ENCODE measurements around the gene CD7. TPM values are rescaled to one million over a fixed set of nuclear protein-coding genes. Genes with fewer than 3 reads are reported as not detected.

The CD7 gene
- total and polyA plus RNA-seq, 2 donors (not counting 1 experiment from before 2014, with no cell fraction given): 0.67 to 1.3 TPM

DNA sequence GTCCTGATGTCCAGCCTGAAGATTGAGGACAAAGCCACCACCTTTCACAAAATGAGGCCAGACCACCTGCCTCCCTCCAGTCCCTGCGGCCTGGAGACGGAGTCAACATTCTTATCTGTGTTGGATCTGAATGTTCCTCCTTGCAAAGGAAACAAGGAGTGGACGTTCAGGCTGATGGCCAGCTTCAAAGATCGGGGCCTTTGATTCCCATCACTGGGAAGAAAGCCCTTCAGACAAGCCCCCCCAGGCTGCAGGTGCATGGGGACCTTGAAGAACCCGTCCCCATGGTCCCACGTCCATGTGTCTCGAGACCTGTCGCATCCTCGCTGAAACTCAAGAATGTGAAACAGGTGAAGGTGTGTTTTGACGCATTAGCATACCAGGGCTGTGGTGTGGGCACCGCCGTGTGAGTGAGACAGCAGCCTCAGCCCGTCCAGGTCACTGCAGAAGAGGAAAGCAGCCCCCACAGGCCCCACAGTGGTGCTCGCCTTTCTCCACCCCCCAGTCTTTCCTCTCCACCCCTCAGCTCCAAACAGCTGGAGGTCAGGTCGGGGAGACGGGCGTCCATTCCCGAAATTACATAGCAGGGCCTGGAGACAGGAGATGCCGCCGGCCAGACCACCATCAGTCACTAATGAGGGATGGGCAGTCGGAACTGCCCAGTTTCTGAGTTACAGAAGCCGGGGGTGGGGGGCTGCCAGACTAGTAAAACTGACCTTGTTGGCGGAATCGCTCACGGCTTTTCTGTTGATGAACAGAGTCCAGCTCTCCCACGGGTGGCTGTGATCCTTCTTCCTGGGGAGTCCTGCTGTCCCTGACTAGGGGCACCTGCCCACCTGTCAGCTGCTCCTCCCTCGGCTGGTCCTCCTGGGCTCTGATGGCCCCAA, 43.0 kb downstream of the CD7 start:
- intact Hi-C loops (cut with micrococcal nuclease): no loop called here
- Mint-ChIP-seq H3K27me3 (no peaks in the 10 kb centered on the region), H3K4me3 (peak overlapping the region; percentile 93), H3K4me1 (peaks cover 35% of the 10 kb centered on the region), H3K9me3 (ENCODE audit: insufficient read depth) (no peaks in the 10 kb centered on the region), H3K27ac (peak overlapping the region; percentile 63)
- no peaks in the 10 kb centered on the region for H3K9me3 ChIP-seq (ENCODE audit: control extremely low read depth in 1 of 3, control insufficient read depth in 2 of 3, insufficient read depth in 1 of 3, low read length in 2 of 3)
- no peak for TF ChIP-seq EZH2 (IDR thresholded peaks at IDR 0.05; ENCODE audit: borderline replicate concordance, insufficient read depth, low read depth, low read length, poor library complexity, severe bottlenecking)
- TF ChIP-seq, protein P1, sequence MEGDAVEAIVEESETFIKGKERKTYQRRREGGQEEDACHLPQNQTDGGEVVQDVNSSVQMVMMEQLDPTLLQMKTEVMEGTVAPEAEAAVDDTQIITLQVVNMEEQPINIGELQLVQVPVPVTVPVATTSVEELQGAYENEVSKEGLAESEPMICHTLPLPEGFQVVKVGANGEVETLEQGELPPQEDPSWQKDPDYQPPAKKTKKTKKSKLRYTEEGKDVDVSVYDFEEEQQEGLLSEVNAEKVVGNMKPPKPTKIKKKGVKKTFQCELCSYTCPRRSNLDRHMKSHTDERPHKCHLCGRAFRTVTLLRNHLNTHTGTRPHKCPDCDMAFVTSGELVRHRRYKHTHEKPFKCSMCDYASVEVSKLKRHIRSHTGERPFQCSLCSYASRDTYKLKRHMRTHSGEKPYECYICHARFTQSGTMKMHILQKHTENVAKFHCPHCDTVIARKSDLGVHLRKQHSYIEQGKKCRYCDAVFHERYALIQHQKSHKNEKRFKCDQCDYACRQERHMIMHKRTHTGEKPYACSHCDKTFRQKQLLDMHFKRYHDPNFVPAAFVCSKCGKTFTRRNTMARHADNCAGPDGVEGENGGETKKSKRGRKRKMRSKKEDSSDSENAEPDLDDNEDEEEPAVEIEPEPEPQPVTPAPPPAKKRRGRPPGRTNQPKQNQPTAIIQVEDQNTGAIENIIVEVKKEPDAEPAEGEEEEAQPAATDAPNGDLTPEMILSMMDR (IDR thresholded peaks at IDR 0.05): no peak
- POLR2A ChIA-PET: interaction anchor here (1.0 to 2.3 kb wide), 6 partner anchors 10 to 62 kb away, joined by 3 to 28 read pairs (median 11); partner anchors contain the start of genes CCDC57 and SLC16A3
- H3K79me2 ChIP-seq (ENCODE audit: control insufficient read depth, insufficient read depth, low read length): peaks cover 57% of the 10 kb centered on the region
- H2AFZ ChIP-seq (ENCODE audit: insufficient read depth, low read depth, low read length, poor library complexity, severe bottlenecking): peak overlapping the region; percentile 91
- CTCF ChIA-PET: interaction anchor here (0.9 to 1.6 kb wide), 4 partner anchors 18 to 38 kb away, joined by 3 to 7 read pairs (median 4); no protein-coding TSS in a partner anchor
- WGBS (ENCODE audit: insufficient coverage): 86% methylated on average over 25 of the region's 27 CpGs
- peaks cover 3 to 26% of the 10 kb centered on the region in 2 experiments for H3K36me3 ChIP-seq (replicated peaks in 1 of 2; ENCODE audit: control extremely low read depth in 1 of 2, control insufficient read depth in 1 of 2, extremely low read depth in 1 of 2, insufficient read depth in 2 of 2, low read length in 1 of 2)
- peaks cover 0 to 5% (median 0%) of the 10 kb centered on the region in 4 experiments for H3K27me3 ChIP-seq (replicated peaks in 1 of 4; ENCODE audit: control extremely low read depth in 1 of 4, control insufficient read depth in 3 of 4, insufficient read depth in 4 of 4, low read length in 3 of 4)
- peak overlapping the region; percentile 90 for H3K9ac ChIP-seq (ENCODE audit: low read length)
- ATAC-seq (ENCODE audit: low read depth) (no peak), DNase-seq (no peak)
- H3K4me2 ChIP-seq (replicated peaks; ENCODE audit: low read depth, low read length, poor library complexity, severe bottlenecking): peak overlapping the region; percentile 86
- H3K4me1 ChIP-seq (ENCODE audit: control insufficient read depth in 2 of 2, insufficient read depth in 2 of 2, low read length in 2 of 2): peaks cover 28 to 41% of the 10 kb centered on the region in 2 donors
- peaks cover 40% of the 10 kb centered on the region for H4K20me1 ChIP-seq (ENCODE audit: control insufficient read depth, insufficient read depth, low read length, poor library complexity, severe bottlenecking)
- no peak overlapping the region for H3K27ac ChIP-seq (ENCODE audit: low read length in 2 of 2)
- peak overlapping the region in 3 of 5 experiments; percentile 80 to 87 (median 80) for H3K4me3 ChIP-seq (ENCODE audit: control extremely low read depth in 1 of 5, extremely low read depth in 1 of 5, insufficient read depth in 1 of 5, low read depth in 2 of 5, low read length in 4 of 5)
